TTC549 (cell line): ENCODE measurements around the gene SCYGR7.

Experiments used
- FAIRE-seq: peaks from 2 replicates; lab custom pipeline; 2012; peaks lifted over from hg19 to GRCh38; lab: Jason Lieb, UNC

Gene SCYGR7

GRCh38 chr2:227759411-227760118 lies 31.4 kb downstream of the SCYGR7 start:
- no peak for FAIRE-seq

- FAIRE-seq: no peak
Observed at GRCh38 chr2:227761740-227762476, 33.8 kb downstream of the SCYGR7 start.

GRCh38 chr2:227765788-227766372 lies 37.7 kb downstream of the SCYGR7 start:
- FAIRE-seq: no peak

- FAIRE-seq: no peak
Observed at GRCh38 chr2:227766373-227766883, 38.3 kb downstream of the SCYGR7 start.

GRCh38 chr2:227767830-227768229 lies 39.7 kb downstream of the SCYGR7 start:
- no peak for FAIRE-seq

GRCh38 chr2:227772197-227772661 lies 44.1 kb downstream of the SCYGR7 start:
- FAIRE-seq: no peak

GRCh38 chr2:227772932-227773331 lies 44.8 kb downstream of the SCYGR7 start:
- no peak for FAIRE-seq

GRCh38 chr2:227774011-227774624 lies 46.0 kb downstream of the SCYGR7 start:
- FAIRE-seq: no peak

GRCh38 chr2:227774895-227775842 lies 47.0 kb downstream of the SCYGR7 start:
- FAIRE-seq: no peak
